Measurements from ENCODE around the gene RNF31.
A peak's percentile ranks its signal among the peaks of the same experiment; 100 is the strongest.

The RNF31 gene

DNA sequence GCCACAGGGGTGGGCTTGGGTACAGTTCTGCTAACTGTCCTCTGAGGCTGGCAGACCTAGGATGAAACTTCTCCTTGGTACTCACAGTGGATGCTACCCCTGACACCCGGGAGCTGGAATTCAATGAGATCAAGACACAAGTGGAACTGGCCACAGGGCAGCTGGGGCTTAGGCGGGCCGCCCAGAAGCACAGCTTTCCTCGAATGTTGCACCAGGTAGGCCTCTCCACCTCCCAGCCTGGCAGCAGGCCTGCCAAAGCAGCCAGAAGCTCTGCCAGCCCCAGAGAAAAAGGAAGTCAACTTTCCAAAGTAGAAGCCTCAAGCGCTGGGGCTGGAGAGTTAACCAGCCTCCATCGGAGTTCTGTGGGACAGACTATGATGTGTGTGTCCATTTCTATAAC, 30.1 kb upstream of the RNF31 start:
- no peak for DNase-seq

DNA sequence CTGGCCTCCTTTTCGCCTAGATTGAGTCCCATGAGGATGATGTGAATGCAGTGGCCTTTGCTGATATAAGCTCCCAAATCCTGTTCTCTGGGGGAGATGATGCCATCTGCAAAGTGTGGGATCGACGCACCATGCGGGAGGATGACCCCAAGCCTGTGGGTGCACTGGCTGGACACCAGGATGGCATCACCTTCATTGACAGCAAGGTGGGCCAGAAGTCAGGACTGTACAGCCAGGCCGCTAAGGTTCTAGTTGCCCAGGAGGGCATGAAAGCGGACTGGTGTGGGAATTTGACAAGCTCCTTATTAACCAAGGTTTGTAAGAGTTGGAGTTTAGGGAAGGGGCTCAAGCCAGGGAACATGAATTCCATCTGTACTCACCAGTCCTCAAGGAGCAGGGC, 27.6 kb upstream of the RNF31 start:
- DNase-seq: no peak

DNA sequence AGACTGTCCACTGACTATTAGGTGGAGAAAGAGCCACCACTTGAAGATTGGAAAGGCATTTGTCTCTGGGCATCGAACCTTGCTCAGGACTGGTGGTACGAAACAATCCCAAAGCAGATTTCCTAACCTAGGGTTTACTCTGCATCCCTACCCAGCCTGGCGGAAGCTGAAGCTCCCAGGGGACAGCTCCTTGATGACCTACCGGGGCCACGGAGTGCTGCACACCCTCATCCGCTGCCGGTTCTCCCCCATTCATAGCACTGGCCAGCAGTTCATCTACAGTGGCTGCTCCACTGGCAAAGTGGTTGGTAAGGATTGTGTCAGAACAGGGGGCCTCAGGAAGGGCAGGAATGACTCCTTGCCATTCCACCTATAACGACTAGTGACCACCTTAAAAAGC, 26.1 kb upstream of the RNF31 start:
- no peak for DNase-seq

DNA sequence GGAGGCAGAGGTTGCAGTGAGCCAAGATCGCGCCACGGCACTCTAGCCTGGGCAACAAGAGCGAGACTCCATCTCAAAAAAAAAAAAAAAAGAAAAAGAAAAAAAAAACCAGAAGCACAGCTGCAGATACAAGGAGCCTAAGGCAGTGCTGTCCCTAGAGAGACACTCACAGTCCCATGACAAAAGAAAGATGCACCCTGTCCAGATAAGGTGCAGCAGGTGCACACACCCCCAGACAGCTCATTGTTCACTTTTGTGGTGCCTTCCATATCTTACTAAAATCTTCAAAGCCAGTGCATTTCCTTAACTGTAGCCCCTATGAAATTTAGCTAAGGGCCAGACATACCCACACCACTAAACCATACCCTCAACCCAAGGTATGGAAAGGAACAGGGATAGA, 24.9 kb upstream of the RNF31 start:
- no peak for DNase-seq

DNA sequence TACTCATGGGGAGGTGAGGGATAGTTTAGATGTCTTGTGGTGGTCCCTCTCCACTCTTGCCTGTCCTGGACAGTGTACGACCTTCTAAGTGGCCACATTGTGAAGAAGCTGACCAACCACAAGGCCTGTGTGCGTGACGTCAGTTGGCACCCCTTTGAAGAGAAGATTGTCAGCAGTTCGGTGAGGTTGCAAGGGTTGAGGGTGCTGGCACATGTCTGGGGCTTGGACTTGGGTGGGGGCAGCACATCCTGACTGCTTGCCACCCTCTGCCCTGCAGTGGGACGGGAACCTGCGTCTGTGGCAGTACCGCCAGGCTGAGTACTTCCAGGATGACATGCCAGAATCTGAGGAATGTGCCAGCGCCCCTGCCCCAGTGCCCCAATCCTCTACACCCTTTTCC, 24.4 kb upstream of the RNF31 start:
- no peak for DNase-seq

DNA sequence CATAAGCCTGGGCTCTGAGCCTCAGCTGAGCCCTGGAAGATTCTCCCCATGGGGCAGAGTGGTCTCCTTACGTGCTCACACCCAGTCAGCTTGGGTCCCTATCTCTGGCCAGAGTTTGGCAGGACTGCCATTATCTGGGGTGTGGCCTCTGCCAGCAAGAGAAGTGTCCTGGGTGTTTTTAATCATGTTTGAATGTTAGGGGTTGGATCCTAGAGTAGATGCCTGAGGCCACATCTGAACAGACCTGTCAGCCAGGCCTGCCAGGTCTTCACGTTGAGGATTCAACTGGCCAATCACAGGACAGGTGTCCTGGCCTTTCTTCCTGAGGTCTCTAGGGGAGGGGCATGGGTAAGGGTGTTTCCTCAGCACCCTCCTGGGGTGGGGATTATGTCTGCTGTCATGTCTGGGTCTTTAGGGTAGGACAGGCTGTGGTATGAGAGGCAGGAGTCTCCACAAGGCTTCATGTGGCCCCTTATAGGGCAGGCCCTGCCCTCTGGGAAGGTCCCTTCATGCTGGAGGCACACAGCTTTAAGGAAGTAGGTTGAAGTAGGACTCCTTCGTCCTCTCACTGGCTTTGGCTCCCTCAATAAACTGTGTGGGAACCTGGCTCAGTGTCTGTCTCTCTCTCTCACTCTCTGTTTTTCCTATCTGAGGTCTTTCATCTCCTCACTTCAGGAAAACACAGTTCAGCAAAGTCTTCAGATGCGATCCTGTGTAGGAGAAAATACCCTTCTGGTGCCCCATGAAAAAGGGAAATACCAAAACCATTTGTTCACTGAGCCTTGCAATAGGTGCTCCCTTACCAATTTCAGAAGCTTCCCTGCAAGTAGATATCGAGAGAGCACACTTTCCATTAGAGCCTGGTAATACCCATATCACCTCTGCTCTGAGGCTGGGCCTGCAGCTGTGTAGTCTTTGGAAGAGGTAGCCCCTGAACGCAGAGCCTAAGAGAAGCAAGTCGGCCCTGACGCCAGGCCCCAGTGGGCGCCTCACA, 23.6 kb upstream of the RNF31 start:
- no peak for DNase-seq

DNA sequence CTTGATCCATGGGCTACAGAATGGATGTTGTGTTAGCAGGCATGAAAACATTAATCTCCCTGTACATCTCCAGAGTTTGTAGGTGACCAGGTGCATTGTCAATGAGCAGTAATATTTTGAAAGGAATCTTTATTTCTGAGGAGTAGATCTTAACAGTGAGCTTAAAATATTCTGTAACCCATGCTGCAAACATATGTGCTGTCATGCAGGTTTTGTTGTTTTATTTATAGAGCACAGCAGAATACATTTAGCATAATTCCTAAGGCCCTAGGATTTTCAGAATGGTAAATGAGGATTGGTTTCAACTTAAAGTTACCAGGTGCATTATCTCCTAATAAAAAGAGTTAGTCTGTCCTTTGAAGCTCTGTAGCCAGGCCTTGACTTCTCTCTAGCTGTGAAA, 20.4 kb upstream of the RNF31 start:
- DNase-seq: no peak

DNA sequence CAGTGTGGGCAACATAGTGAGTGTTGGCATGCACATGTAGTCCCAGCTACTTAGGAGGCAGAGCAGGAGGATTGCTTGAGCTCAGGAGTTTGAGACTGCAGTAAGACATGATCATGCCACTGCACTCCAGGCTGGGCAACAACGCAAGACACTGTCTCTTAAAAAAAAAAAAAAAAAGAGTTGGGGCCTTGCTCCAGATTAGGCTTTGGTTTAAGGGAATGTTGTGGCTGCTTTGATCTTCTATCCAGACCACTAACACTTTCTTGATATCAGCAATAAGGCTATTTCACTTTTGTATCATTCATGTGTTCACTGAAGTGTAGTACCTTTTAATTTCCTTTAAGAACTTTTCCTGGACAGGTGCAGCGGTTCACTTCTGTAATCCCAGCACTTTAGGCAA, 19.6 kb upstream of the RNF31 start:
- DNase-seq: no peak

DNA sequence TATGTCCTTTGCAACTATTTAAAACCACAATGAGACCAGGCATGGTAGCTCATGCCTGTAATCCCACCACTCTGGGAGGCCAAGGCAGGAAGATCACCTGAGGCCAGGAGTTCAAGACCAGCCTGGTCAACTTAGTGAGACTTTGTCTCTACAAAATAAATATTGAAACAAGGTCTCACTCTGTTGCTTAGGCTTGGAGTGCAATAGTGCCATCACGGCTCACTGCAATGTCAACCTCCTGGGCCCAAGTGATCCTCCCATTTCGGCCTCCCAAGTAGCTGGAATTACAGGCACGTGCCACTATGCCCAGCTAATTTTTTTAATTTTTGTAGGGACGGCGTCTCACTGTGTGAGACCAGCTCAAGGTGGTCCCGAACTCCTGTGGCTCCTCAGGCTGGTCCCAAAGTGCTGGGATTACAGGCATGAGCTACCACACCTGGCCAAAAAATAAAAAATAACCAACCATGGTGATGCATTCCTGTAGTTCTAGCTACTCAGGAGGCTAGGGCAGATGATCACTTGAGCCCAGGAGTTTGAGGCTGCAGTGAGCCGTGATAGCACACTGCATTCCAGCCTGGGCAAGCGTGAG, 17.8 kb upstream of the RNF31 start:
- DNase-seq: no peak

DNA sequence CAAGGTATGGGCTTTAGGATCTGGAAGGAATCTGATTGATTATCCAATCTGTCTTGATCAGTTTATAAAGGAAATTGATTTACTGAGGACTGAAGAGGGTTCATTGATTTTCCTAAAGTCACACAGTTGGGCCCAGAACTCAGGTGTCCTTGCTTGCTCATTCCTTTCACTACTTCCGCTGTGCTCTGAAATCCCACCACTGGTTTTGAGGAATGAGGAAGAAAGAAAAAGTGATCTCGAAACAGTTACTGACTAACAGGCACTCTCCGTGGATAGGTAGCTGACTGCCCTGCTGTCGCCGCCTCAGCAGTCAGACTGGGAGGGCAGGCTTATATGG, 16.9 kb upstream of the RNF31 start, which contains the start of gene FITM1:
FITM1 (plus strand) TSS at position 280 of the 337 bp plus-strand sequence. CDS start 905 bp downstream, outside the sequence.
- DNase-seq: no peak

DNA sequence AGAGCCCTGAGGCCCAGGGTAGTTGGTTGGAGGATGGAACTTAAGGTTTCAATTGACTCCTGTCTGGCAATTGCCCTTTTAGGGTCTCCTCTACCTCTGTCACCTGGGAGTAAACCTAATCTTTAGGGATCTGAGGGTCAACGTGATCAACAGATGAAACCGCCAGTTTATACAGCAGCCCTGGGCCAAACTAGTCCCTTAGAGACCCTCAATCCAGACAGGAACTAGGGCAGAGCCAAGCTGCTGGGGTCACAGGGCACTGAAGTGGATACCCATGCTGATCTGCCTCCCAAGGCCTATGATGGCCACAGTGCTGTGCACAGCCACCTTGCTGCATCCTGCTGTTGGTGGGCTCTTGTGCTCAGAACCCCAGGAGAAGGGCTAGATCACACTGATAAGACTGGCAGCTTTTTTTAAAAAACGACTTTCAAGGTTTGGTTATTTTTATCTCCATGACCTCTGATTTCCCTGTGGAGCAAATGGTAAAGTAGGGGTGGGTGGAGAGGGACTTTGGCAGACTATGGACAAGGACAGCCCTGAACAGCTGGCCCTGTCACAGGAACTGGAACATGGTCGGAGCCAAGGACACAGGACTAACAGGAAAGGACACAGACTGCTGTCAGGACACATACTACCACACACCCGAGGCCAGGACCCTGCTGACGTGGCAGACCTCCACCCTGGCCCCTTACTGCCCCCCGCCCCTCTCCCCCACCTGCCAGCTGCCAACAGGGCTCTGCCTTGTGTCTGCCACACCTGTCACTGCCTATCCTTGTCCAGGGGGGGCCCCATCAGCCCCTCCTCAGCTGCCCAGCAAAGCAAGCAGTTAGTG, 16.4 kb upstream of the RNF31 start:
- DNase-seq: no peak

DNA sequence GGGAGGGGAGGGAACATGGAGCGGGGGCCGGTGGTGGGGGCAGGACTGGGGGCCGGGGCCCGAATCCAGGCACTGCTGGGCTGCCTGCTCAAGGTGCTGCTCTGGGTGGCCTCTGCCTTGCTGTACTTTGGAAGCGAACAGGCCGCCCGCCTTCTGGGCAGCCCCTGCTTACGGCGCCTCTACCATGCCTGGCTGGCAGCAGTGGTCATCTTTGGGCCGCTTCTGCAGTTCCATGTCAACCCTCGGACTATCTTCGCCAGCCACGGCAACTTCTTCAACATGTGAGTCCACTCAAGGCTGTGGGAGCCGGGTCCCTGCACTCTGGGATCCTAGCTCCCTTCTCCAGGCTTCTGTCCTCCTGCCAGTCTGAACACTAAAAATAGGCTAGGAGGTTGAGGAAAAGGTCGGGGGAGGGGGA, 15.7 kb upstream of the RNF31 start:
- DNase-seq: no peak

DNA sequence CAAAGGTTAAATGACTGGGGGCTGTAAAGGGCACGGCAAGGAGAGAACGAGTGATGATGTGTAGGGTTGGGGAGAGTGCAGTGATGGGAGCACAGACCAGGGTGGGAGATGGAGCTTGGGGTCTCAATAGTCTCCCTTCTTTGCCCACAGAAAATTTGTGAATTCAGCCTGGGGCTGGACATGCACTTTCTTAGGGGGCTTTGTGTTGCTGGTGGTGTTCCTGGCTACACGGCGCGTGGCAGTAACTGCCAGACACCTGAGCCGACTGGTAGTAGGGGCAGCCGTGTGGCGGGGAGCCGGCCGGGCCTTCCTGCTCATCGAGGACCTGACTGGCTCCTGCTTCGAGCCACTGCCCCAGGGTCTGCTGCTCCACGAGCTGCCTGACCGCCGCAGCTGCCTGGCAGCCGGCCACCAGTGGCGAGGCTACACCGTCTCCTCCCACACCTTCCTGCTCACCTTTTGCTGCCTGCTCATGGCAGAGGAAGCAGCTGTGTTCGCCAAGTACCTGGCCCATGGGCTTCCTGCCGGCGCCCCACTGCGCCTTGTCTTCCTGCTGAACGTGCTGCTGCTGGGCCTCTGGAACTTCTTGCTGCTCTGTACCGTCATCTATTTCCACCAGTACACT, 15.1 kb upstream of the RNF31 start:
- no peak for DNase-seq

DNA sequence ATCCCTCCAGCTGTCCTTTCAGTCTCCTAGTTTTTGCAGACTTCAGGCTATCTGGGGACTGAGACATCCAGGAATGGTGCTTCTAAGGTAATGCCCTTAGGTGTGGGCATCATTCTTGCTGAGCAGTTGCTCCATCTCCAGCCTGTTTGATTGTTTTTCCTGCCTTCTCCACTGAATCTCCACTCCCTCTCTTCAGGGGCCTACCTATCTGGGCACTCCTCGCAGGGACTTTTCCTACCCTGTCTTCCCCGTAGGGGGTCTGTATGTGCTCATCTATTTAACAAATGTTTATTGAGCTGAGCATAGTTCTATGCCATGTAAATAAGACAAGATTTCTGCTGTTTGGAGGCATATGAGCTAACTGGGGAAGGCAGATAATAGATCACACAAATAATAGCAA, 14.3 kb upstream of the RNF31 start:
- no peak for DNase-seq

DNA sequence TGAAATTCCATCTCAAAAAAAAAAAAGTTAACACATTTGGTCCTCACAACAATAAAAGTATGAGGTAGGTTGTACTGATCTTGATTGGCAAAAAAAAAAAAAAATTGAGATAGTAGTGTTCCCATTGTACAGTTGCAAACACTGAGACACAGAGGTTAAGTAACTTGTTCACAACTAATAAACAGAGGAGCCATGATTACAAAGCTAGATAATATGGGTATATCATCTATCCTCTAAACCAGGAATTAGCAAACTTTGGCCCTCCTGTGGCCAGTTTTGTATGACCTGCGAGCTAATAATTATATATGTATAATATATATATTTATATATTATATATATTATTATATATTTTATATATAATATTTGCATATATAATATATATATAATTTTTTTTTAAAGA, 13.6 kb upstream of the RNF31 start:
- DNase-seq: no peak

DNA sequence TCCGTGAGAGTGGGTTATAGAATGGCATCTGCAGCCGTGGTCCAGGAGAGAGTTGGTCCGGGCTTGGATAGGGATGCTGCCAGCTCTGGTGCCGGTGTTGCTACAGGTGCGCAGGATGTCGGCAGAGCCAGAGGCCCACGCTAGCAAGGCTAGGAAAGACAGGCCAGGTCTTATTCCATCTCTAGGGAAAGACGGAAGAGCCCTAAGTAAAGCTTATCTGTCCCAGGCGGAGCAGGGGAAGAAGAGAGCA, 11.8 kb upstream of the RNF31 start:
- DNase-seq: no peak

DNA sequence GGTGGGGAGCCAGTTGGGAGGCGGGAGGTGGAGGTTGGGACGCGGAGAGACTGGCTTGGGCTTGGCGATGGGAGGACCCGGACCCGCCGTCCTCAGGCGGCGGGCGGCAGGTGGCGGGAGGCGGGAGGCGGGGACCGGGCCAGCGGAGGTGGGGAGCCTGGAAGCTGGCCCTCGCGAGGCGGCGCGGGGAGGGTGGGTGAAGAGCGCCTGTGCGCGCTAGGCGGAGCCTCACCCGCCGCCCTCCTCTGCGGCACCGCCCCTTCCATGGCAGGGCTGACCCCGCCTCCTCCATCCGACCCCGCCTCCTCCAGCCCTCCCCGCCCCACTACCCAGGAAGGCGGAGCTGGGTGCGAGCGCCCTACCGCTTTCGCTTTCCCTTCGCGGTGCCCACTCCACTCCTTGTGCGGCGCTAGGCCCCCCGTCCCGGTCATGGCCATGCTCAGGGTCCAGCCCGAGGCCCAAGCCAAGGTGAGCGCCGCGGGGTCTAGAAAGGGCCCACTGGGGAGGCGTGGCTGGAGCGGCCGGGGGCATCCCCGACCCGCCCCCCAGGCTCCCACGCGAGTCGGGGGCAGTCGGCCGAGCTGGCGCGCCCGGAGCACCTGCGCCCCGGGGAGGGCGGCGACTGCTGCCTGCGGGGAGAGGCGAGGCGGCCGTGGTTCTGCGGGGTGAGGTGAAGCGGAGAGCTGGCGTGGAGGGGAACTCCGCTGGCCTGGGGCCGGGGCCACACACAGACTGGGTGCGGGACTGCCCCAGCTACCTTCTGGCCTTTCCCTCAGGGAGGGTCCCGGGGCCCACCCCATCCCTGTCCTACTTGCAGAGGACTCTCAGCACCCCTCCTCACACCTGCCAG, 11.2 kb upstream of the RNF31 start, which contains the start of gene PSME1:
PSME1 (plus strand) TSS at position 361 of the 850 bp plus-strand sequence; CDS start at position 430, 69 bp downstream.
- DNase-seq: peak; percentile 86 to 96

DNA sequence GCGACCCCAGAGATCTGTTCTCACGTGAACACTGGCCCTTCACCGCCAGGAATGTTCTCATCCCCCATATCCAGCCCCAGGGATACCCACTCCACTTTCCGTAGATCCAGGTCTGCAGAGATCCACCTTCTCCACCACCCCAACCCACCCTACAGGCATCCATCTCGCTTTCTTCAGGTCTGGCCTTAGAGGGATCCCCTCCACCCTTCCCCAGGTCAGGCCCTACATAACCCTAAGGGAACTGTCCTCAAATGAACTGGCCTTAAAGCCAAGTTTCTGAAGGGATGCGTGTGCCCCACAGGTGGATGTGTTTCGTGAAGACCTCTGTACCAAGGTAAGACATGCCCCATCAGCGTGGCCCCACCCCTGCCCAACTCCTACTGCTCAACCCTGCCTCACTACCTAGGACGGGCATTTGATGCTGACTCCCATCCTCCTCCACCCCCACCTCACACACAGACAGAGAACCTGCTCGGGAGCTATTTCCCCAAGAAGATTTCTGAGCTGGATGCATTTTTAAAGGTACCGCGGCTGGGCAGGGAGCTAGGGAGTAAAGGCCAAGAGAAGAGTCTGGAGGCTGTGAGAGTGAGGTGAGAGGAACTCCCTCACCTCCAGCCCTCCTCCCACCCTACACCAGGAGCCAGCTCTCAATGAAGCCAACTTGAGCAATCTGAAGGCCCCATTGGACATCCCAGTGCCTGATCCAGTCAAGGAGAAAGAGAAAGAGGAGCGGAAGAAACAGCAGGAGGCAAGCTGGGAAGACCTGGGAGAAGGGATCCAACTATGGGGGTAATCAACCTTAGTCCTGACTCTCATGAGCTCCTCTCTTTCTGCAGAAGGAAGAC, 10.4 kb upstream of the RNF31 start:
- no peak for DNase-seq

DNA sequence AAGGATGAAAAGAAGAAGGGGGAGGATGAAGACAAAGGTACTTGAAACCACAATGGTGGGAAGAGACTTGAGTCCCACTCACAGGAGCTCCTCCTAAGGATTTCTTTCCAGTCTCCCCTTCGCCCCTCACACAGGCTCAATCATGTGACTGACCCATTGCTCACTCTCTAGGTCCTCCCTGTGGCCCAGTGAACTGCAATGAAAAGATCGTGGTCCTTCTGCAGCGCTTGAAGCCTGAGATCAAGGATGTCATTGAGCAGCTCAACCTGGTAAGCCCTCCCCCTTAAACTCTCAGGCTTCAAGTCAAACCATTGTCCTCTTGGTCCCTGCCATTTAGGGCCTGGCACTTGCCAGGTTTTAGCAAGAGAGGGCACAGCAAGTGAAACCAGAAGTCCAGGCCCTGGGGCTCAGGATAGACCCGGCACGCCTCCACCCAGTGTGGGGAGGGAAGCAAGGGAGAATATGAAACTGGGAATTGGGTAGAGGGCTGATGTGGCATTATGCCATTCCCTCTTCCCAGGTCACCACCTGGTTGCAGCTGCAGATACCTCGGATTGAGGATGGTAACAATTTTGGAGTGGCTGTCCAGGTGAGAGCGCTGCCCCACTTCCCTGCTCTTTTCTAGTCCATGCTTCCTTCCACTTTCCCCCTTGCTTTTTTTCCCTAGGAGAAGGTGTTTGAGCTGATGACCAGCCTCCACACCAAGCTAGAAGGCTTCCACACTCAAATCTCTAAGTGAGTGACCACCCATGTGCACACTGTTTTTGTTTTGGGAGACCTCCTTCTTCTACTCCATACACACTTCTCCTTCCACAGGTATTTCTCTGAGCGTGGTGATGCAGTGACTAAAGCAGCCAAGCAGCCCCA, 9.5 kb upstream of the RNF31 start:
- DNase-seq: no peak

All from inflammatory macrophage treated with lipopolysaccharide for 1 hour (primary cell).